MM.1S (cell line): ENCODE data around the gene SGPL1.

Experiments
- CTCF ChIP-seq: fragments of 300-600 bp; sonication (generic); IDR thresholded peaks from 2 replicates; pipeline ENCODE4 v1.5.1; 2016; ENCODE audit warnings: antibody characterized with exemption, low read length, mixed read lengths
- EZH2 ChIP-seq: fragments of 300-600 bp; sonication (generic); optimal IDR thresholded peaks from 2 replicates; pipeline ENCODE3; 2017; ENCODE audit warnings: low read depth, mild to moderate bottlenecking, antibody characterized with exemption, low read length, mixed read lengths
- EZH2phosphoT487 ChIP-seq: fragments of 300-600 bp; sonication (generic); IDR thresholded peaks from 2 replicates; pipeline ENCODE4 v1.6.1; 2018; ENCODE audit warnings: antibody characterized with exemption, low read length

- no peak for TF ChIP-seq CTCF
- TF ChIP-seq EZH2: no peak
- no peak for TF ChIP-seq EZH2phosphoT487
Observed at GRCh38 chr10:70782746-70783680, 32.7 kb upstream of the SGPL1 start.
